Fibroblast of lung (primary cell): ENCODE results near the gene TMEM222. TPM values are rescaled to one million over a fixed set of nuclear protein-coding genes. Genes with fewer than 3 reads are reported as not detected.

Experiments used
- DNase-seq, 2 donors: peaks; one replicate each; pipeline versions ENCODE4 v3.0.0 to v3.0.0-alpha.2; 2010; ENCODE audit warnings: low read depth in 2 of 2
- H2AFZ ChIP-seq: 2 replicates; pipeline ENCODE4 v1.5.1; 2012; ENCODE audit warnings: low read length, control low read depth, inconsistent platforms
- H3K27ac ChIP-seq: 2 replicates; pipeline ENCODE4 v1.5.1; 2011; ENCODE audit warnings: low read length, control low read depth; ENCODE audit not compliant: insufficient read depth
- H3K27me3 ChIP-seq: 2 replicates; pipeline ENCODE4 v1.5.1; 2011; ENCODE audit warnings: mild to moderate bottlenecking, low read length; ENCODE audit not compliant: control insufficient read depth, insufficient read depth
- H3K36me3 ChIP-seq: 2 replicates; pipeline ENCODE4 v1.5.1; 2011; ENCODE audit warnings: low read length; ENCODE audit not compliant: control insufficient read depth, insufficient read depth
- H3K4me1 ChIP-seq: 2 replicates; pipeline ENCODE4 v1.5.1; 2011; ENCODE audit warnings: low read length; ENCODE audit not compliant: control insufficient read depth, insufficient read depth; ENCODE audit errors: extremely low read depth
- H3K4me2 ChIP-seq: 2 replicates; pipeline ENCODE4 v1.5.1; 2011; ENCODE audit warnings: low read length, control low read depth; ENCODE audit not compliant: insufficient read depth; ENCODE audit errors: extremely low read depth
- H3K4me3 ChIP-seq, 4 experiments: fragments of 200-600 bp in 1 of 4; sonication (generic) in 1 of 4; replicated peaks in 1 of 4; 2 replicates each; pipeline ENCODE4 v1.5.1; 2011 to 2016; ENCODE audit warnings: low read length in 4 of 4, low read depth in 3 of 4, mild to moderate bottlenecking in 3 of 4, control low read depth in 2 of 4, inconsistent platforms in 1 of 4, mixed read lengths in 1 of 4; ENCODE audit not compliant: insufficient read depth in 1 of 4; ENCODE audit errors: control extremely low read depth in 1 of 4
- H3K79me2 ChIP-seq: 2 replicates; pipeline ENCODE4 v1.5.1; 2012; ENCODE audit warnings: mild to moderate bottlenecking, low read length, inconsistent platforms; ENCODE audit not compliant: control insufficient read depth, insufficient read depth
- H3K9ac ChIP-seq: 2 replicates; pipeline ENCODE4 v1.5.1; 2011; ENCODE audit warnings: mild to moderate bottlenecking, low read length, control low read depth; ENCODE audit not compliant: insufficient read depth
- H3K9me3 ChIP-seq: 2 replicates; pipeline ENCODE4 v1.5.1; 2012; ENCODE audit warnings: low read depth, low read length; ENCODE audit not compliant: control insufficient read depth, insufficient read depth
- H4K20me1 ChIP-seq: 2 replicates; pipeline ENCODE4 v1.5.1; 2011; ENCODE audit warnings: low read length; ENCODE audit not compliant: control insufficient read depth, insufficient read depth; ENCODE audit errors: extremely low read depth
- EZH2 ChIP-seq: IDR thresholded peaks from 2 replicates; pipeline ENCODE4 v1.5.1; 2012; ENCODE audit warnings: low read length, control low read depth, mild to moderate bottlenecking; ENCODE audit errors: missing control alignments
- polyA plus RNA-seq, 2 donors: library from polyadenylated mRNA; depleted of rRNA in 1 of 2; stranded (reverse) in 1 of 2; unstranded in 1 of 2; fragments of >200 nt; gene quantifications; 2 replicates each; pipeline ENCODE4 v1.2.1, GENCODE V29; 2011 to 2012; ENCODE audit warnings: missing spikeins in 1 of 2
- total RNA-seq: library from RNA; depleted of rRNA; stranded (reverse); fragments of >200 nt; gene quantifications from 2 replicates; pipeline ENCODE4 v1.2.1, GENCODE V29; 2014
- TF ChIP-seq, protein P1 (sequence below), 2 donors: IDR thresholded peaks in 1 of 2; conservative IDR thresholded peaks in 1 of 2; 1 replicate in 1 of 2; 2 replicates in 1 of 2; pipeline ENCODE4 v1.5.1; 2011 to 2012; ENCODE audit warnings: low read length in 2 of 2, control low read depth in 1 of 2, inconsistent platforms in 1 of 2, low read depth in 1 of 2, mild to moderate bottlenecking in 1 of 2

Gene TMEM222
- total and polyA plus RNA-seq, 2 donors (not counting 1 experiment from before 2014, with no cell fraction given) = 21.6 to 37.1 TPM

DNA sequence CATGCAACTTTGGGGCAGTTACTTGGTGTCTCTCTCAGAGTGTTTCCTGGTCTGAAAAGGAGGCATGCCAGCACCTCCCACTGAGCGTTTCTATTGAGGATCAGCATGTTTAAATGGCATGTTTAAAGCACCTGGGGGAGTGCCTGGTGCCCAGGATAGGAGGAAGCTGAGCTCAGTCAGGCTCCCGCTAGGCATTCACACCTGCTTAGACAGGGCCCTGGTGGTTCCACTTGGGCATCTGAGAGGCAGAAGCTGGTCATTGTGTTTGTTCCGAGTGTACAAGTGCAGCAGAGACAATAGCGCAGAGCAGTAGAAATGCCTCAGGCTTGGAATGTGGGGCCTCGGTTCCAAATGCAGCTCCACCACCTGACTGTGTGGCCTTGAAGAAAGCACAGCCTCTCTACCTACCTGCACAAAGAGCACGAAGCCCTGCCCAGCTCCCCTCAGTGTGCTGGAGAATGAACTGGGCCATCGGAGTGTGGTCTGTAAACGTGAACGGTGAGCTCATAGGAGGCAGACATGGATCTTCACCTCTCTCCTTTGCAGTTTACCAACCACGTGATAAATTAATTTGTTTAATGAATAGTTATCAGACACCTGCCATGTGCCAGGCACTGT, 20.3 kb upstream of the TMEM222 start:
- peak overlapping the region; percentile 4 for H3K9ac ChIP-seq
- TF ChIP-seq EZH2 = no peak
- TF ChIP-seq, protein P1, sequence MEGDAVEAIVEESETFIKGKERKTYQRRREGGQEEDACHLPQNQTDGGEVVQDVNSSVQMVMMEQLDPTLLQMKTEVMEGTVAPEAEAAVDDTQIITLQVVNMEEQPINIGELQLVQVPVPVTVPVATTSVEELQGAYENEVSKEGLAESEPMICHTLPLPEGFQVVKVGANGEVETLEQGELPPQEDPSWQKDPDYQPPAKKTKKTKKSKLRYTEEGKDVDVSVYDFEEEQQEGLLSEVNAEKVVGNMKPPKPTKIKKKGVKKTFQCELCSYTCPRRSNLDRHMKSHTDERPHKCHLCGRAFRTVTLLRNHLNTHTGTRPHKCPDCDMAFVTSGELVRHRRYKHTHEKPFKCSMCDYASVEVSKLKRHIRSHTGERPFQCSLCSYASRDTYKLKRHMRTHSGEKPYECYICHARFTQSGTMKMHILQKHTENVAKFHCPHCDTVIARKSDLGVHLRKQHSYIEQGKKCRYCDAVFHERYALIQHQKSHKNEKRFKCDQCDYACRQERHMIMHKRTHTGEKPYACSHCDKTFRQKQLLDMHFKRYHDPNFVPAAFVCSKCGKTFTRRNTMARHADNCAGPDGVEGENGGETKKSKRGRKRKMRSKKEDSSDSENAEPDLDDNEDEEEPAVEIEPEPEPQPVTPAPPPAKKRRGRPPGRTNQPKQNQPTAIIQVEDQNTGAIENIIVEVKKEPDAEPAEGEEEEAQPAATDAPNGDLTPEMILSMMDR (conservative IDR thresholded peaks at IDR 0.05 in 1 of 2, IDR thresholded peaks at IDR 0.05 in 1 of 2; ENCODE audit: low read depth in 1 of 2, low read length in 2 of 2) = no peak
- H3K4me1 ChIP-seq = peaks cover 31% of the 10 kb centered on the region
- no peaks in the 10 kb centered on the region for H3K9me3 ChIP-seq
- peaks cover 6% of the 10 kb centered on the region for H3K36me3 ChIP-seq
- H3K27me3 ChIP-seq = no peaks in the 10 kb centered on the region
- H4K20me1 ChIP-seq = no peaks in the 10 kb centered on the region
- H3K4me2 ChIP-seq = no peak overlapping the region
- H2AFZ ChIP-seq = no peak overlapping the region
- H3K4me3 ChIP-seq = no peak overlapping the region
- DNase-seq = no peak
- no peaks in the 10 kb centered on the region for H3K79me2 ChIP-seq
- H3K27ac ChIP-seq = no peak overlapping the region

- Histone ChIP-seq H4K20me1 (no peaks in the 10 kb centered on the region), H2AFZ (no peak overlapping the region), H3K79me2 (no peaks in the 10 kb centered on the region), H3K4me3 (no peak overlapping the region), H3K9ac (no peak overlapping the region), H3K9me3 (no peaks in the 10 kb centered on the region), H3K27me3 (no peaks in the 10 kb centered on the region), H3K27ac (no peak overlapping the region), H3K4me1 (peaks cover 31% of the 10 kb centered on the region), H3K36me3 (peaks cover 6% of the 10 kb centered on the region), H3K4me2 (no peak overlapping the region)
- no peak for DNase-seq
- TF ChIP-seq, protein P1 (conservative IDR thresholded peaks at IDR 0.05 in 1 of 2, IDR thresholded peaks at IDR 0.05 in 1 of 2; ENCODE audit: low read depth in 1 of 2, low read length in 2 of 2) = no peak
- no peak for TF ChIP-seq EZH2
Observed at GRCh38 chr1:27302612-27303011, 19.4 kb upstream of the TMEM222 start.

- H2AFZ ChIP-seq = no peak overlapping the region
- TF ChIP-seq EZH2 = no peak
- TF ChIP-seq, protein P1 (conservative IDR thresholded peaks at IDR 0.05 in 1 of 2, IDR thresholded peaks at IDR 0.05 in 1 of 2; ENCODE audit: low read depth in 1 of 2, low read length in 2 of 2) = no peak
- H3K4me3 ChIP-seq = no peak overlapping the region
- peaks cover 3% of the 10 kb centered on the region for H3K36me3 ChIP-seq
- no peaks in the 10 kb centered on the region for H3K79me2 ChIP-seq
- H3K27me3 ChIP-seq = no peaks in the 10 kb centered on the region
- H4K20me1 ChIP-seq = no peaks in the 10 kb centered on the region
- no peak for DNase-seq
- no peak overlapping the region for H3K9ac ChIP-seq
- H3K4me1 ChIP-seq = peaks cover 29% of the 10 kb centered on the region
- no peaks in the 10 kb centered on the region for H3K9me3 ChIP-seq
- H3K4me2 ChIP-seq = no peak overlapping the region
- H3K27ac ChIP-seq = no peak overlapping the region
Observed at GRCh38 chr1:27303509-27303908, 18.5 kb upstream of the TMEM222 start.
